ENCODE measurements around the gene HYCC2. TPM values are rescaled to one million over a fixed set of nuclear protein-coding genes. Genes with fewer than 3 reads are reported as not detected.

The HYCC2 gene
- total RNA-seq, 6 experiments from 2014 or later = 5.5 to 14.0 (median 10.3) TPM

- H3K9me3 ChIP-seq = no peaks in the 10 kb centered on the region
- H3K4me3 ChIP-seq = no peak overlapping the region
- H3K27ac ChIP-seq = no peak overlapping the region
- DNase-seq (no peak), ATAC-seq (no peak)
- intact Hi-C loops (cut with DNase I) = no loop called here
- peaks cover 0 to 4% (median 1%) of the 10 kb centered on the region in 4 donors for H3K36me3 ChIP-seq
- TF ChIP-seq, protein P1, sequence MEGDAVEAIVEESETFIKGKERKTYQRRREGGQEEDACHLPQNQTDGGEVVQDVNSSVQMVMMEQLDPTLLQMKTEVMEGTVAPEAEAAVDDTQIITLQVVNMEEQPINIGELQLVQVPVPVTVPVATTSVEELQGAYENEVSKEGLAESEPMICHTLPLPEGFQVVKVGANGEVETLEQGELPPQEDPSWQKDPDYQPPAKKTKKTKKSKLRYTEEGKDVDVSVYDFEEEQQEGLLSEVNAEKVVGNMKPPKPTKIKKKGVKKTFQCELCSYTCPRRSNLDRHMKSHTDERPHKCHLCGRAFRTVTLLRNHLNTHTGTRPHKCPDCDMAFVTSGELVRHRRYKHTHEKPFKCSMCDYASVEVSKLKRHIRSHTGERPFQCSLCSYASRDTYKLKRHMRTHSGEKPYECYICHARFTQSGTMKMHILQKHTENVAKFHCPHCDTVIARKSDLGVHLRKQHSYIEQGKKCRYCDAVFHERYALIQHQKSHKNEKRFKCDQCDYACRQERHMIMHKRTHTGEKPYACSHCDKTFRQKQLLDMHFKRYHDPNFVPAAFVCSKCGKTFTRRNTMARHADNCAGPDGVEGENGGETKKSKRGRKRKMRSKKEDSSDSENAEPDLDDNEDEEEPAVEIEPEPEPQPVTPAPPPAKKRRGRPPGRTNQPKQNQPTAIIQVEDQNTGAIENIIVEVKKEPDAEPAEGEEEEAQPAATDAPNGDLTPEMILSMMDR (IDR thresholded peaks at IDR 0.05) = no peak
- no peak for TF ChIP-seq POLR2A (IDR thresholded peaks at IDR 0.05)
- no peaks in the 10 kb centered on the region for H3K27me3 ChIP-seq
- H3K4me1 ChIP-seq = no peaks in the 10 kb centered on the region
These were observed 49.6 kb downstream of the HYCC2 start for GRCh38 chr2:201021914-201022313.

Small RNAs within 50 kb of the gene (small RNA-seq; reads per million reads assigned to genes)
- 0 reads per million in 2 experiments for gene RNU6-1206P

Other genes with a start within 250 kb of the HYCC2 start
- gene CLK1, start 207.0 kb downstream of the HYCC2 start, total RNA-seq = 10 to 100 TPM; 29.9 to 81.5 (median 36.7) TPM
- 10 to 100 TPM; 10.4 to 21.3 (median 16.2) TPM for gene PPIL3, start 182.6 kb downstream of the HYCC2 start, total RNA-seq
- 10 to 100 TPM in 4 of 6 experiments, 1 to 10 TPM in 2; 9.5 to 23.7 (median 11.3) TPM for gene NIF3L1, start 182.3 kb downstream of the HYCC2 start, total RNA-seq
- 10 to 100 TPM in 3 of 6 experiments, 1 to 10 TPM in 3; 5.3 to 13.6 (median 8.4) TPM for gene ORC2, start 108.0 kb downstream of the HYCC2 start, total RNA-seq
- gene NDUFB3, start 330 bp upstream of the HYCC2 start, total RNA-seq = 10 to 100 TPM; 44.5 to 63.9 (median 48.7) TPM
- gene CFLAR, start 44.5 kb upstream of the HYCC2 start, total RNA-seq = 10 to 100 TPM; 50.2 to 85.4 (median 66.3) TPM
- 1 to 10 TPM; 4.2 to 9.4 (median 8.4) TPM for gene CASP10, start 111.5 kb upstream of the HYCC2 start, total RNA-seq
- gene CASP8, start 188.9 kb upstream of the HYCC2 start, total RNA-seq = 10 to 100 TPM in 5 of 6 experiments, 1 to 10 TPM in 1; 8.8 to 14.8 (median 11.5) TPM

Data from right lobe of liver (tissue), 6 donors.